Pons (tissue), 1 donor: ENCODE measurements around the gene HSF4.

Experiments
- DNase-seq: peaks from one replicate; pipeline ENCODE4 v3.0.0-alpha.2; 2016; ENCODE audit warnings: low spot score

The HSF4 gene

GRCh38 chr16:67150047-67150832, 14.3 kb upstream of the HSF4 start:
- DNase-seq: no peak

- no peak for DNase-seq
Observed at GRCh38 chr16:67150833-67151396, 13.6 kb upstream of the HSF4 start, which contains the start of gene B3GNT9. TSS of gene B3GNT9 (minus strand) at chr16:67150998. CDS start at chr16:67150485, 513 bp downstream.

GRCh38 chr16:67151431-67152097, 13.0 kb upstream of the HSF4 start:
- DNase-seq: no peak

- DNase-seq: no peak
Observed at GRCh38 chr16:67154578-67155294, 9.8 kb upstream of the HSF4 start.

- peak; percentile 54 for DNase-seq
Observed at GRCh38 chr16:67155295-67156142, 9.0 kb upstream of the HSF4 start.

- no peak for DNase-seq
Observed at GRCh38 chr16:67156143-67156844, 8.3 kb upstream of the HSF4 start.

GRCh38 chr16:67157106-67157748, 7.3 kb upstream of the HSF4 start:
- no peak for DNase-seq

- no peak for DNase-seq
Observed at GRCh38 chr16:67157892-67158635, 6.5 kb upstream of the HSF4 start.

GRCh38 chr16:67158637-67159600, 5.6 kb upstream of the HSF4 start:
- DNase-seq: no peak

GRCh38 chr16:67161595-67162058, 2.9 kb upstream of the HSF4 start:
- no peak for DNase-seq

GRCh38 chr16:67162506-67163163, 1.9 kb upstream of the HSF4 start:
- no peak for DNase-seq

- DNase-seq: peak; percentile 47
Observed at GRCh38 chr16:67163164-67163998, 1.2 kb upstream of the HSF4 start.

- DNase-seq: no peak
Observed at GRCh38 chr16:67163999-67164558, 466 bp upstream of the HSF4 start.

- no peak for DNase-seq
Observed at GRCh38 chr16:67165121-67166078, 855 bp downstream of the HSF4 start.

- DNase-seq: no peak
Observed at GRCh38 chr16:67166110-67166547, 1.6 kb downstream of the HSF4 start.
